NCI-H2196 (cell line): ENCODE results near the gene ZDHHC24.
"Not testable (repeated sequence)": the region's sequence is repeated elsewhere in the genome, so short reads cannot be mapped to it uniquely, and the experiment has no call there.

Experiments
- DNase-seq: peaks from one replicate; lab custom pipeline; 2025; ENCODE audit not compliant: unreplicated experiment; lab: John Stamatoyannopoulos, UW

Gene ZDHHC24

DNA sequence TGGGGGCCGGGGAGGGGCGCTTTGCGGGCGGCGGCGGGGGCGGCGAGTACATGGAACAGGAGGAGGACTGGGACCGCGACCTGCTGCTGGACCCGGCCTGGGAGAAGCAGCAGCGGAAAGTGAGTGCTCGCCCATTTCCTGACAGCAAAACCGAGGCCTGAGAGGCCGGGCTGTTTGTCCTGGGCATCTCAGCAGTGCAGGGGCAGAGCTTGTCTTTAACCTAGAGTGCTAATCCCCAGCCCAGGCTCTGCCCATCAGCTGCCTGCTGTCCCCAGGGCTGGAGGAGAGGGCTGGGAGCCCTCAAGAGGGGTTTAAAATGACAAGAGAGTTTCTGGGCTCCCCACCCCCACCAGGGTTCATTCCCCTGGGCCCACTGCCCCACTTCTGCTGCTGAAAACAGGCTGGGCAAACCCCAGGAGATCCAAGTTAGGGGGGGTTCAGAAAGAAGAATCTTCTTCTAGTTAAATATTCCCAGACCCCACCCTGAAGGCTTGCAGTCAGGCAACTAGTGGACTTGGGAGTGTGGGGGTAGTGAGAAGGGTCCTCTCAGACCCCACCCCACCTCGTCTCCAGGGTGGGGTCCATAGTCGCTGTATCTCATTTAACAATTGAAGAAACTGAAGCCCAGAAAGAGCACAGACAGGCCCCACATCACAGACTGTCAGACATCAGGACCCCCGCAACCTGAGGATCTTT is 1.3 kb upstream of the ZDHHC24 start:
- DNase-seq: no peak

DNA sequence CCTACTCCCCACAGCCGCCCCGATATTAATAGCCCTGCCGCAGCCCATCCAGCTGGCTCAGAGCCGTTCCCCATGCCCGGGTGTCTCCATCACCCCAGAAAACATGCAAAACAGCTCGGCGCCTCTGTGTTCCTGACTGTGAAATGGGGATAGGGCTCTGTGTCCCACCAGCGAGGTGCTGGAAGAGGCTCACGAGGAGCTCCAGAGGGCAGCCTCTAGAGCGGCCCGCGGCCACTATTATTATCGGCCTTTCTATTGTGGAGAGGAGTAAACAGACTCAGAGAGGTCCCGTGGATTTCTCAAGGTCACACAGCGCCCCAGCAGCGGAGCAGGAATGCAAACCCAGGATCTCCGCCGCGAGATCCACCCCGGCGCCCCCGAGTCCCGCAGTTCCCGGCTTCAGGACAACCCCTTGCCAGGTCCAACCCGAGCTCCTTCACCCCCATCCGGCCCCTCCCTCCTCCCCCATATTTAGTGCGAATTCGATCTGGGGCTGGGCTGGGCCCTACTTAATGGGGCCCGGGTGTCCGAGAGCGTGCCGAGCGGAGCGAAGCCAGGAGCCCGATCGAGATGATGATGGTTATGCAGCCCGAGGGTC is 619 bp upstream of the ZDHHC24 start, which contains the start of gene ACTN3:
ACTN3 (plus strand) TSS at position 536 of the 598 bp plus-strand sequence; CDS start at position 571, 35 bp downstream.
- DNase-seq: no peak

DNA sequence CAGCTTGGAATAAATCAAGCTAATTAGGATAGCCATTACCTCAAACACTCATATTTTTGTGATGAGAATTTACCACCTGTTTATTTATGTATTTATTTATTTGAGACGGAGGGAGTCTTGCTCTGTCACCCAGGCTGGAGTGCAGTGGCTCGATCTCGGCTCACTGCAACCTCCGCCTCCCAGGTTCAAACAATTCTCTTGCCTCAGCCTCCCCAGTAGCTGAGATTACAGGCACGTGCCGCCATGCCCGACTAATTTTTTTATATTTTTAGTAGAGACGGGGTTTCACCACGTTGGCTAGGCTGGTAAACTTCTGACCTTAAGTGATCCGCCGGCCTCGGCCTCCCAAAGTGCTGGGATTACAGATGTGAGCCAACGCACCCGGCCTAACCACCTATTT is 896 bp downstream of the ZDHHC24 start:
- DNase-seq: not testable (repeated sequence)

GRCh38 chr11:66543263-66544107 is 2.4 kb downstream of the ZDHHC24 start:
- DNase-seq: no peak

DNA sequence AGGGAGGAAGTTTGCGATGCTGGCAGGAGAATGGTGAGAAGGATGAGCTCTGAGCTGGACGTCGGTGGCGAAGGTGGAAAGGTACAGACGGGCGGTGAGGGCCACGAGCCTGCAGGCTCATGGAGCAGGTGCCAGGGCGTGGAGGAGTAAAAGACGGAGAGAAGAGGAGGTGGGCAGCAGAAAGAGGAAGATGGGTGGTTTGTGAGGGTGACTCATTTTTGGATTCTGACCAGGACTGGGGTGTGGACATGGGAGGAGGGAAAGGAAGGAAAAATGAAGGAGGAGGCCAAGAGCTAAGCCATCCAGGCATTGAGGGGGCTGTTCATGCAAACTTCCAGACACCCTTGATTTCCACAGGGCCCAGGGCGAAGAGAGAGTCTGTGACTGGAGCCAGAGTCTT is 3.5 kb downstream of the ZDHHC24 start:
- DNase-seq: no peak

DNA sequence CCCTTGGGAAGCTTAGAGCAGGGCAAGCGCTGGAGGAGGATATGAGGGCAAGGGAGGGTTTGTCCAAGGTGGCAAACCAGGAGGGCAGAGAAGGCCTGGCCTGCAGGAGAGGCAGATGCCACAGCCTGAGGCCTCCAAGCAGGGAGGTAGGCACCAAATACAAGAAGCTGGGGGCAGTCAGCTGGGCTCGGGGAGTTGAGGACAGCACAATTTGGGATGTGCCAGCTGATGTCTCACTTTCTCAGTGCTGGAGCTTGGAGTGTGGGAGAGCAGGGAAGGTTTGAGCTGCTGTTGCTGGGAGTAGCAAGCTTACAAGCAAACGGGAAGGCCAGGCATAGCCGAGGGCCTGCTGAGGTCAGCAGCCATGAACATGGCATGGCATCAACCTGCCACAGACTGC is 4.0 kb downstream of the ZDHHC24 start:
- DNase-seq: no peak

DNA sequence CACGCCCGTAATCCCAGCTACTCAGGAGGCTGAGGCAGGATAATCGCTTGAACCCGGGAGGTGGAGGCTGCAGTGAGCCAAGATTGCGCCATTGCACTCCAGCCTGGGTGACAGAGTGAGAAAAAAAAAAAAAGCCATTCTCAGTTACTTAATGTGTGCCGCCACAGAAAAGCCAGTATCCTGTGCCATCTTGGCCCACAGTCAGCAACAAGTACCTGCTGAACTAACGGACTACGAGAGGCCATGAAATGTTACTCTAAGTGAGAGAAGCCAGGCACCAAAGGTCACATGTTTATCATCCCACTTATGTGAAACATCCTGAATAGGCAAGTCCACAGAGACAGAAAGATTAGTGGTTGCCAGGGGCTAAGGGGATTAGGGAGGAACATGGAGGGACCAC is 5.2 kb downstream of the ZDHHC24 start:
- not testable (repeated sequence) for DNase-seq

- DNase-seq: no peak
Observed at GRCh38 chr11:66539870-66540213, 6.0 kb downstream of the ZDHHC24 start.

- no peak for DNase-seq
Observed at GRCh38 chr11:66539170-66539869, 6.5 kb downstream of the ZDHHC24 start.

DNA sequence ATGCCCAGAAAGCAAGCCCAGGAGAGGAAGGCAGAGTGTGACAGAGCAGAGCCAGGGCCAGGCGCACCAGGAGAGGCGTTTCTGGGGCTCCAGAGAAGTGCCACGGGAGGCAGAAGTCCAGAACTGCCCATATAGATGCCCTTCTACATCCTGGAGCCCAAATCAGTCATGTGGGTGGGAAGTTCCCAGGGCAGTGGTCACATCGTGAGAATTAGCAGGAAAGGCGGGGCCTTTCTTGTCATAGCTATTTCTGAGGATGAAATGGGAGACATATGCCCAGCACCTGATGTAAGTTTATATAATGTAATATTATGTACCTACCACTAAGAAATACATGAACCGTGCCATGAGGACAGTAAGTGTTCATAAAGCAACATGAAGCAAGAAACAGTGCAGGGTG is 13.1 kb downstream of the ZDHHC24 start:
- DNase-seq: no peak

DNA sequence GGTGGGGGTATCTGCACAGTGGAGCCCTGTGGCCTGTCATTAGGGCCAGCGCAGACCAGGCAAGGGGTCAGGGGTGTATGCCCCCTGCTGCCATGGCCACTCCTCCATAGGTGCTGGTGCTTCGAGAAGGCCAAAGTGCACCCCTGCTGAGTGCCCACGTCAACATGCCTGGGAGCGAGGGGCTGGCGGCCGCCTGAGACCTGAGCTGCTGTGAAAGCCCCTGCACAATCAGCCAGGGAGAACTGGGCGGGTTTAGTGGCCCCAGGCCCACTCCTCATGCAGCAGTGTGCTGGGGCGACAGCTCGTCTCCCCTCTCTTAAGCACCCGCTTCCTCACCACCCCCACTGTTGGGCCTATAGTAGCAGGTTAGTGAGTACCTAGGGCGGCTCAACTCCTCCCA is 14.0 kb downstream of the ZDHHC24 start:
- DNase-seq: no peak

DNA sequence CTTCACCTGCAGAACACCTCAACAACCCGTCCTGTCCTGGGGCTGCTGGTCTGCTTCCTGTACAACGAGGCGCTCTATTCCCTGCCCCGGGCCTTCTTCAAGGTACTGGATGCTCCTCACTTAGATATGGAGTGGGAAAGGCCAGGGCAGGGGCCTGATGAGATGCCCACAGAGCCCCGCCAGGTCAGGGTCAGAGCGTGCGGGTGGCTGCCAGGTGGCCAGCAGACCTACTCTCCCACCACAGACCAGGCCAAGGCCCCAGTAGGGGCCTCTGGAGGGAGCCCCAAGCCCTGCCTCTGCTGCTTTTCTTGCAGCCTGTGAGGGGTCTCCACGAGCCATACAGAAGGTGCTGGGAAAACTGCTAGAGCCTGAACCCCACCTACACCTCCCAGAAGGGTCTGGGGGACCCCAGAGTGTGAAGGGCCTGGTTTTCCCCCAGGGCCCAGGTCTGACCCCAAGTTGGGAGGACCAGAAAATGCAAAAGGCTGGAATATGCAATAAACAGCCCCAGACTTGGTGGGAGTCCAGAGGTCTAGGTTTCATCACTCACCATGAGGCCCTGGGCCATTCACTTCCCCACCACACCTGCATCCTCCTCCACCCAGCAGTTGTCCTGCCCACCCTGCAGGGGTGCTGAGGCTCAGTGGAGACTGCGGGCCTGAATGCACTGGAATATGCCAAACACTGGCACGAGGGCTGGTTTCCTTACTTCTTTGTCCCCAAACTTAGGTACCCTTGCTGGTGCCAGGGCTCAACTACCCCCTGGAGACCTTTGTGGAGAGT is 14.7 kb downstream of the ZDHHC24 start:
- DNase-seq: no peak

DNA sequence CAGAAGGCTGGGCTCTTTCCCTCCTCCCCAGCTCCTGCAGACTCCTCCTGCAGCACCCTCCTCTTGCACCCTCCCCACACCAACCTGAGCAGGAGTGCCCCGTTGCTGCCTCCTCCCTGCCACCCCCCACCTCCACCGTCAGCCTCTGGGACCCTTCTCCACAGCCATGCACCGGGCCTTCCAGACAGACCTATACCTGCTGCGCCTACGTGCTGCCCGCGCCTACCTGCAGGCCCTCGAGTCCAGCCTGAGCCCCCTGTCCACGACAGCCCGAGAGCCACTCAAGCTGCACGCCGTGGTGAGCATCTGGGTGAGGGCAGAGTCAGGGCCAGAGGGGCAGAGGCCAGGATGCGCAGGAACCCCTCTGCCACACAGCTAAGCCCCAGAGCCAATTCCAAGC is 16.2 kb downstream of the ZDHHC24 start:
- DNase-seq: no peak

DNA sequence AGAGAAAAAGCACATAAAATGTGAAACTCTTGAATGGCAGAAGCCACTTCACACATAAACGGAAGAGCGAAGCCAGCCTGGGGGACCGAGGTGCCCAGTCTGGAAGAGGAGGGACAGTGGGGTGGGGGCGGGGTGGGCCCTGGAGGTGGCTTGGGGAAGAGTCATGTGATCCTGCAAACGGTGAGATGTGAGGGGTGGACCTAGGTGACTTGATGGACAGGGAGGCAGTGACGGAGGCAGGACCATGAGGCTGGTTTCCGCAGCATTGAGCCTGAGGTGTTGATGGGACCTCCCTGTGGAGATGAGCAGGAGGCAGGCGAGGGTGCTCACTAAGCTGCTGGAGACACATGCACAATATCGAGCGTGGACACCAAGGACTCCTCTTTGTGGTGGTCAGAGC is 16.8 kb downstream of the ZDHHC24 start:
- no peak for DNase-seq

DNA sequence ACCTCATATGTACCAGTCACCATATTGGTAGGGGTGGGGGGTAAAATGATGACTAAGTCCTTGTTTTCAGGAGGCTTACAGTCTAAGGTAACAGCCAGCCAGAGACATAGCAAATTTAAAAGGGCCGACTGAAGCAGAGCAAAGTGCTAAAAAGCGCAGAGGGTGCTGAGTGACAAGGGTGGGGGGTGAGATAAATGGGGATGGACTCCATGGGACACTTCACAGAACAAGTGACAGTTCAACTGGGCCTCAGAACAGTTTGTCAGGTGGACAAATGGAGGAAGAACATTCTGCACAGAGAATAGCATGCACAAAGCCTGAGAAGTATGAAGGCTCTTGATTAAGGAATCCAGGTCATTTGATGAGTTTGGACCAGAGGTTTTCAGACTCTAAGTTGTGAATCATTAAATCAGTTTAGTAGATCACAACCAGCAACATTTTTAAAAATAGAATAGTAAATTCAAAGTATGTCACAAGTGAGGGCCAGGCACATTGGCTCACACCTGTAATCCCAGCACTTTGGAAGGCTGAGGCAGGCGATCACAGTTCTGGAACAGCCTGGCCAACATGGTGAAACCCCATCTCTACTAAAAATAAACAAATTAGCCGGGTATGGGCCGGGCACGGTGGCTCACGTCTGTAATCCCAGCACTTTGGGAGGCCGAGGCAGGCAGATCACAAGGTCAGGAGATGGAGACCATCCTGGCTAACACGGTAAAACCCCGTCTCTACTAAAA is 21.4 kb downstream of the ZDHHC24 start:
- DNase-seq: no peak

GRCh38 chr11:66523611-66524010 is 22.2 kb downstream of the ZDHHC24 start:
- no peak for DNase-seq

- DNase-seq: no peak
Observed at GRCh38 chr11:66510990-66511339, 34.9 kb downstream of the ZDHHC24 start.

DNA sequence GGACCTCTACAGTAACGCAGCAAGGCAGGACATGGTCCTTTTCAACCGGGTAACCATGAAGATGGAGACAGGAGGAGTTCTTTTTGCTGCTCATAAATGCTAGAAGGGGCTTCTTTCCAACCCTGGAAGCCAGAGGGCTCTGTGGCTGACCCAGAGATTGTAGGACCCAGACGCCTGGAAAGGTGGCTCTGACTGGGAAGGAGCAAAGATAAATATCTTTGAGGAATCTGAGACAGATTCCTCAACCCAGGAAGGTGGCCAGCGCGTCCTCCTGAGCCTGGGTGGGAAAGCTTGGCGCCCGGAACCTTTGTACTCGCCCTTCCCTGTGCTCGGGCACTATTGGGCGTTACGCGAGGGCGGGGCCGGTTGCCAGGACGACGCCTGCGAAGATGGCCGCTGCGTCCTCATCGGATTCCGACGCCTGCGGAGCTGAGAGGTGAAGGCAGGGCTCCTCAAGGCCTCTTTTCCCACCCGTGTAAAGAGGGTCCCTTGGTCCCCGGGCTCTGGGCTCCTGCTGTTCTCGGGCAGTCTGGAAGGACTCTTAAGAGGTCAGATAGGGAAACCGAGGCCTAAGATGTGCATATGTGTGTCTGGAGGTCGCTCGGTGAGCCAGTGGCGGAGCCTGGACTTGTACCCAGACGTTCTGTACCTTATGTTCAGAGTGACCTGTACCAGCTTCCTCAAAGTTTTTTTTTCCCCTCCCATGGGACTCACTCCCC is 35.4 kb downstream of the ZDHHC24 start, which contains the start of gene BBS1:
BBS1 (plus strand) TSS at position 365 of the 719 bp plus-strand sequence; CDS start at position 390, 25 bp downstream.
- DNase-seq: peak; percentile 88

DNA sequence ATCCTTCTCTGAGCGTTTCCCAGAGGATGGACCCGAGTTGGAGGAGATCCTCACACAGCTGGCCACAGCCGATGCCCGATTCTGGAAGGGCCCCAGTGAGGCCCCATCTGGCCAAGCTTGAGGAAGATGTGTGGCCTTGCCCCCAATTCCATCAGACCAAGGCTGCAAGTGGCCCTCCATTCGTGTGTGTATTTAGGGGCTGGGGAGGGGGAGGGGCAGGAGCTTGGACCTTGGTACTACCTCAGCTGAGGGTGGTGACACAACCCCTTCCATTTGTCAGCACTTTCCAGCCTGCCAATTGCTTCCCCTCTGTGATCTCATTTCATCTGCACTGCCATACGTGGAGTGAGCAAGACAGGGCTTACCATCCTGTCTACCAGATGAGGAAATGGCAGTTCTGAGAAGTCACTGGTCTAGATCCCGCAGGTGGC is 36.7 kb downstream of the ZDHHC24 start:
- DNase-seq: no peak
